ENCODE measurements around the gene GINS2.

GRCh38 chr16:85644093-85644712 is 44.6 kb downstream of the GINS2 start:
- no peak for TF ChIP-seq CTCF (IDR thresholded peaks at IDR 0.05)
- no peak for TF ChIP-seq POLR2A (IDR thresholded peaks at IDR 0.05)

Data from vagina (tissue), 2 donors.